Measurements from ENCODE around the gene KCNIP1. TPM values are rescaled to one million over a fixed set of nuclear protein-coding genes. Genes with fewer than 3 reads are reported as not detected.
A peak's percentile ranks its signal among the peaks of the same experiment; 100 is the strongest.

Gene KCNIP1
- total RNA-seq, 4 donors from 2014 or later: not detected

DNA sequence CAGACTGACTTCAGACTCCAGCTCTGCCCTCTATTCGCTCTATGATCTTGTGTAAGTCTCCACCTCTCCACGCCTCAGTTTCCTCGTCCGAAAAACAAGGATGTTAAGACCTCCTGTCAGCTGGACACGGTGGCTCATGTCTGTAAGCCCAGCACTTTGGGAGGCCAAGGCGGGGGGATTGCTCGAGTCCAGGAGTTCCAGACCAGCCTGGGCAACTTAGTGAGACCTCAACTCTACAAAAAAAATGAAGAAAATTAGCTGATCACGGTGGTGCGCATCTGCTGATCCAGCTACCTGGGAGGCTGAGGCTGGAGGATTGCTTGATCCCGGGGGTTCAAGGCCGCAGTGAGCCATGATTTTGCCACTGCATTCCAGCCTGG is 243.1 kb downstream of the KCNIP1 start:
- TF ChIP-seq, protein P1, sequence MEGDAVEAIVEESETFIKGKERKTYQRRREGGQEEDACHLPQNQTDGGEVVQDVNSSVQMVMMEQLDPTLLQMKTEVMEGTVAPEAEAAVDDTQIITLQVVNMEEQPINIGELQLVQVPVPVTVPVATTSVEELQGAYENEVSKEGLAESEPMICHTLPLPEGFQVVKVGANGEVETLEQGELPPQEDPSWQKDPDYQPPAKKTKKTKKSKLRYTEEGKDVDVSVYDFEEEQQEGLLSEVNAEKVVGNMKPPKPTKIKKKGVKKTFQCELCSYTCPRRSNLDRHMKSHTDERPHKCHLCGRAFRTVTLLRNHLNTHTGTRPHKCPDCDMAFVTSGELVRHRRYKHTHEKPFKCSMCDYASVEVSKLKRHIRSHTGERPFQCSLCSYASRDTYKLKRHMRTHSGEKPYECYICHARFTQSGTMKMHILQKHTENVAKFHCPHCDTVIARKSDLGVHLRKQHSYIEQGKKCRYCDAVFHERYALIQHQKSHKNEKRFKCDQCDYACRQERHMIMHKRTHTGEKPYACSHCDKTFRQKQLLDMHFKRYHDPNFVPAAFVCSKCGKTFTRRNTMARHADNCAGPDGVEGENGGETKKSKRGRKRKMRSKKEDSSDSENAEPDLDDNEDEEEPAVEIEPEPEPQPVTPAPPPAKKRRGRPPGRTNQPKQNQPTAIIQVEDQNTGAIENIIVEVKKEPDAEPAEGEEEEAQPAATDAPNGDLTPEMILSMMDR (IDR thresholded peaks at IDR 0.05): no peak
- no peak for TF ChIP-seq POLR2A (IDR thresholded peaks at IDR 0.05)
- intact Hi-C loops (cut with DNase I; ENCODE audit: low total_unique reads): no loop called here
- DNase-seq (ENCODE audit: low spot score in 2 of 2): no peak
- H3K4me3 ChIP-seq (ENCODE audit: low read depth, poor library complexity, severe bottlenecking): no peak overlapping the region
- WGBS, 2 donors: 91 to 93% methylated on average over 11 of the region's 11 CpGs

DNA sequence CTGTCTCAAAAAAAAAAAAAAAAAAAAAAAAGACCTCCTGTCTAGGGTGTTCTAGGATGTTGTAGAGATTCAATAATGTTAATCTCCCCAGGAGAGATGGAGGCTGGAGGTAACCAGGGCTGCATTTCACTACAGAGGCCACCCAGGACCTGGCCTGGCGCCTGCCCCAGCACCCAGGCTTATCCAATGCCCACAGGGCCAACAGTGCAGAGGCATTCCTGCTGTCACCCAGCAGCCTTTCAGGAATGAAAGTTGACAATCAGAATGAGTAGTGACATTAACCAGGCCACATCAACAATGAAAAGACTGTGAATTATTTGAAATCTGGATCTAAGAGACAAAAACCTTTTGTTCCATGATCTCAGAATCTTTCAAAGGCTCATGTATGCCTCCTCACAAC is 243.5 kb downstream of the KCNIP1 start:
- no peak for DNase-seq (ENCODE audit: low spot score in 2 of 2)
- WGBS, 2 donors: 71 to 79% methylated on average over 1 of the region's 1 CpG
- TF ChIP-seq POLR2A (IDR thresholded peaks at IDR 0.05): no peak
- TF ChIP-seq, protein P1 (IDR thresholded peaks at IDR 0.05): no peak
- no peak overlapping the region for H3K4me3 ChIP-seq (ENCODE audit: low read depth, poor library complexity, severe bottlenecking)
- intact Hi-C loops (cut with DNase I; ENCODE audit: low total_unique reads): no loop called here

DNA sequence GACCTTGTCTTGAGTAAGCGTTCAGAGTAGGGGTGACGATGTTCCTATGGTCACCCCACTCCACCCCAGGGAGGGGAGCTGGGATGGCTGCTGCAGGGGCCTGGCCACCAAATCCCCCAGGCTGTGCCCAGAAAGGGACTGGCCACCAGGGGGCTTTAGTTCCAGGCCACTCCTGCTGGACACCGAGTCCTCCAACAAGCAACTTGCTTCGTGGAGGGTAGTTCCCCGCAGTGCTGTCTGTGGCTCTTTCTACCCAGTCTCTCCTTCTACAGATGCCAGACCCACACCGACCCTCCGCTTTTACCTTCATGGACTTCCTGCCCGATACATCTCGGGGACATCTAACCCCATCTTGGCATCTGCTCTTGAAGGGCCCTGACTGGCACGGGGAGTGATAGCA is 244.0 kb downstream of the KCNIP1 start:
- intact Hi-C loops (cut with DNase I; ENCODE audit: low total_unique reads): no loop called here
- 86 to 92% methylated on average over 9 to 10 of the region's 10 CpGs for WGBS, 2 donors
- no peak overlapping the region for H3K4me3 ChIP-seq (ENCODE audit: low read depth, poor library complexity, severe bottlenecking)
- no peak for DNase-seq (ENCODE audit: low spot score in 2 of 2)
- TF ChIP-seq, protein P1 (IDR thresholded peaks at IDR 0.05): no peak
- TF ChIP-seq POLR2A (IDR thresholded peaks at IDR 0.05): no peak

DNA sequence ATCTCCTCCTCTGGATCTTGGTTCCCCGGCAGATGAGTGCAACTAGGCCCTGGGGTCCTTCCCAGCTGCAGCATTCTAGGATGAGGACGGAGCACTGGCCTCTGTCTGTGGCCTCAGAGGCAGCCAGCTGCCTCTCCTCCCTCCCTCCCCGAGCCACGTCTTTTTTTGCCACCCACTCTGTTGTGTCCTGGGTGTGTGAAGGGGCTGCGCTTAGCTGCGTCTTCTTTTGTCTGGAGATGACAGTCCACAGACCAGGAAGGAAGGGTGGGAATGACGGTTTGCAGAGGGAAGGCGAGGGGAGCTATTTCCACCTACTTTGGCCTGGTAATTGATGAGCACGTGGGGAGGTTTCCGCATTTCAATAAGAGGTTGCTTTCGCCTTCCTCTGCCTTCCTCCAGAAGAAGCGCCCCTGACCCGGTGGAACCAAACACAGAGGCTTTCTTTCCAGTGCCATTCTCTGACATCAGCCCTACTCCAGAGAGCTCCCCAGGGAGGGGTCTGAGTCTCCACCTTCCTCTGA is 245.2 kb downstream of the KCNIP1 start:
- TF ChIP-seq POLR2A (IDR thresholded peaks at IDR 0.05): no peak
- TF ChIP-seq, protein P1 (IDR thresholded peaks at IDR 0.05): no peak
- DNase-seq (ENCODE audit: low spot score in 2 of 2): no peak
- WGBS, 2 donors: 76 to 86% methylated on average over 13 of the region's 13 CpGs
- no peak overlapping the region for H3K4me3 ChIP-seq (ENCODE audit: low read depth, poor library complexity, severe bottlenecking)
- intact Hi-C loops (cut with DNase I; ENCODE audit: low total_unique reads): no loop called here

DNA sequence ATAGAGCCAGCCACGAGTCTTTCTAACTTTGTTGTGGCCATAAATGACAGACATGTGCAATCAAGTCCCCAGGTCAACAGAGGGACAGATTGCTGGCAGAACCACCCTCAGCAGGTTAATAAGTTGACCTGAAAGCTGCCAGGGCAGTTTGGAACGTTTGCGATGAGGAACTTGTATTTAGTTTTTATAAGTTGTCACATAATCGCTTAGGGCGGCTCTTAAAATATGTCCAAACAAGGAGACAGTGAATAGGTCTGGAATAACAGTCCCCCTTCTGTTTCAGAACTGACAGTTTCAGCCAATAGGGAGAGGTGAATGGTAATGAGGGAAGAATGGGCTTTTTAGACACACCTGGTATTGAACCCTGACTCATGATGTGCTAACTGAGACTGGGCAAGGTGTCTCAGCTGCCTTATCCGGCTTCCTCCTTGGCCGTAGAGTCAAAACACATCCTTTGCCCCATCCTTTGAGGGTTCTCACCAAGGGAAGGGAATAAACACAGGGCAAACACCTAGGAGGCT is 246.2 kb downstream of the KCNIP1 start:
- TF ChIP-seq, protein P1 (IDR thresholded peaks at IDR 0.05): no peak
- no peak for TF ChIP-seq POLR2A (IDR thresholded peaks at IDR 0.05)
- WGBS, 2 donors: 56 to 61% methylated on average over 7 of the region's 7 CpGs
- no peak overlapping the region for H3K4me3 ChIP-seq (ENCODE audit: low read depth, poor library complexity, severe bottlenecking)
- intact Hi-C loops (cut with DNase I; ENCODE audit: low total_unique reads): no loop called here
- no peak for DNase-seq (ENCODE audit: low spot score in 2 of 2)

DNA sequence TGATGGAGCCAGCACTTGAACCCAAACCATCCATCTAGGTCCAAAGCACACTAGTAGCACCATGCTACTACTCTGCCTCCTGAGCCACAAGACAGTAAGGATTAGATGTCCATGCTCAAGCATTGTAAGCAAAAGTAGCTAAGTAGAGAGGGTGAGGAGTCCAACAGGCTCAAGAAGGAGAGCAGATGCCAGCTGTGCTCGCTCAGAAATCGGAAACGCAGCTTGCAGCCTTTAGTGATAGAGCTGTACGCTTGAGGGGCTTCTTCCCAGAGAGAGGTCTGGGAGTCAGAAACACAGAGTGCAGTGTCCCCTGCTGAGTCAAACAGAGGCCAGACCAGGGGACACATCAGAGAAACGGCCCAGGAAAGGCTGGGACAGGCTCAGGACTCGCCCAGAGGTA is 247.0 kb downstream of the KCNIP1 start:
- DNase-seq (ENCODE audit: low spot score in 2 of 2): peak in 1 of 2 donors; percentile 60
- H3K4me3 ChIP-seq (ENCODE audit: low read depth, poor library complexity, severe bottlenecking): no peak overlapping the region
- WGBS, 2 donors: 78 to 84% methylated on average over 6 of the region's 6 CpGs
- no peak for TF ChIP-seq POLR2A (IDR thresholded peaks at IDR 0.05)
- TF ChIP-seq, protein P1 (IDR thresholded peaks at IDR 0.05): no peak
- intact Hi-C loops (cut with DNase I; ENCODE audit: low total_unique reads): no loop called here
